ENCODE data around the gene MTHFR.

The MTHFR gene

DNA sequence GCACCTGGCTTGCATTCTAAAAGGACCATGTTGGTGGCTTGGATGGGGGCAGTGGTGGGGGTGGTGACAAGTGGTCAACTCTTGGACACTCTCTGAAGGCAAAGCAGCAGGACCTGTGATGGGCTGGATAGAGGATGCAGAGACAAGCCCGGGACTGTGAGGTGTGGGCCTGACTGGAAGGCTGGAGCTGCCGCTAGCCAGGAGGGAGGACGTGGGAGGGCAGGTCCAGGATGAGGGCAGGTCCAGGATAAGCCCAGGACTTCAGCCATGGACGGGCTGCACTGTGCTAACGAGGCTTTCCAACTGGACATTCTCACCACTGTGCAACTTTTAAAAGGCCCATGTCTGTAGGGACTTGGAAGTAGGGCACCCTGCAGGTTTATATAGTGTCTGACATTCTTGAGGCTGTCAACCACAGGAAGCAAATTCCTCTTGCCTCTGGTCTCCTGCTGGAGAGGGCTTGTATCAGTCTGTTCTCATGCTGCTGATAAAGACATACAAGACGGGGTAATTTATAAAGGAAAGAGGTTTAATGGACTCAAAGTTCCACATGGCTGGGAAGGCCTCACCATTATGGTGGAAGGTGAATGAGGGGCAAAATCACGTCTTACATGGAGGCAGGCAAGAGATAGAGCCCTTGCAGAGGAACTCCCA is 52.1 kb downstream of the MTHFR start:
- DNase-seq (ENCODE audit: low spot score): no peak

DNA sequence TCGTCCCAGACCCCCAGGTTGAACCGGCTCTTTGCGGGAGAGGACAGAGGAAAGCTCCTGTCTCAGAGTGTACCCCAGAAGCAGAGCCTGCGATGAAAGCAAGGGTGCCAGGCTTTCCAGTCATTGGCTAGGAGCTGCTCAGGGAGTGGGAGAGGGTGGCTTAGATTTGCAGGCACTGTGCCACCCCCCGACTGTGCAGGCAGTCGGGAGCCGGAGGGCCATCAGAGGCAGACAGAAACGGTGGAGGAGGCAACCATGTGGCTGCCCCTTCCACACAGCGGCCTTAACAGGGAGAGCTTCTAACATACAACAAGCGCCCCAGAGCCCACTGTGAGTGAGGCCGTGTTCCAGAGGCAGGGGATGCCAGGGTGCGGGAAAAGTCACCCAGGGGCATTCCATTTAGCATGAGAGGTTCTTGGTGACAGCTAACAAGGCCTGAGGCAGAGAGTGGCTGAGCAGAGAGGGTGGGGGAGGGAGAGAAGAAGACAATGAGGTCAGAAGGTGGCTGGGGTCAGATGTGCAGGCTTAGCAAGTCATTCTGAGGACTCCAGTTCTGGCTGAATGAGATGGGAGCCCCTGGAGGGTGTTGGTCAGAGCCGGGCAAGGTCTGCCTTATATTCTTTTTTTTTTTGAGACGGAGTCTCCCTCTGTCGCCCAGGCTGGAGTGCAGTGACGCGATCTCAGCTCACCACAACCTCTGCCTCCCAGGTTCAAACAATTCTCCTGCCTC is 53.2 kb downstream of the MTHFR start:
- no peak for DNase-seq (ENCODE audit: low spot score)

DNA sequence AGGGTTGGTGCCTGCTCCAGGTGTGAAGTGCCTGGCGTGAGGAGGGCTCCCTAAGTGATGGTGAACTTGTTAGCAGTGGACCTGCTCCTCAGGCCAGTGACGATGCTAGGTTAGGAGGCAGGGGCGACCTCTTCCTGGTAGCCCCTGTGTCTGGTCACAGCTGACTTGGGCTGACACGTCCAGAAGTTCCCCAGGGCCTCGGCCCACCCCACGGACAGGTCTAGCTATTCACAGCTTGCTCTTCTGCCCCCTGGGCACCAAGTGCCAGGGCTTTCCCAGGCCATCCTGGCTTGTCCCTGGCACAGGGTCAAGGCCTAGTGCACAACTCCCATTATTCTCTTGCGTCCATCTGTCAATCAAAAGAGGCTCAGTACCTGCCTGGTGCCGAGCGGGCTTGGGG is 54.7 kb downstream of the MTHFR start:
- DNase-seq (ENCODE audit: low spot score): no peak

DNA sequence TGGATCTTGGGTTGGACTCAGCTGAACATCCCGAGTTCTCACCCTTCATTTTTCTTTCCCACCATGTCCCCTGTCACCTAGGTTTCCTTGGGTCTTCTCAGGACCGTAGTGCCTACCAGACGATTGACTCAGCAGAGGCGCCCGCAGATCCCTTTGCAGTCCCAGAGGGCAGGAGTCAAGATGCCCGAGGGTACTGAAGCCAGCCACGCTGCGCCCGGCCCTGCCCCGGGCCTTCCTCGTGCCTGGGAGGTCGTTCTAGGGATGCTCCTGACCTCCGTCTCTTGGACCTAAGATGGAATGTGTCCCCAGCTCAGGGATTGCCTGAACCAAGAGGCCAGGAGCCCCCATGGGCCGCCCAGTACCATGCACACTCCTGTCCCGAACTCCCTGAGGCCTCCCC is 55.8 kb downstream of the MTHFR start:
- DNase-seq (ENCODE audit: low spot score): no peak

DNA sequence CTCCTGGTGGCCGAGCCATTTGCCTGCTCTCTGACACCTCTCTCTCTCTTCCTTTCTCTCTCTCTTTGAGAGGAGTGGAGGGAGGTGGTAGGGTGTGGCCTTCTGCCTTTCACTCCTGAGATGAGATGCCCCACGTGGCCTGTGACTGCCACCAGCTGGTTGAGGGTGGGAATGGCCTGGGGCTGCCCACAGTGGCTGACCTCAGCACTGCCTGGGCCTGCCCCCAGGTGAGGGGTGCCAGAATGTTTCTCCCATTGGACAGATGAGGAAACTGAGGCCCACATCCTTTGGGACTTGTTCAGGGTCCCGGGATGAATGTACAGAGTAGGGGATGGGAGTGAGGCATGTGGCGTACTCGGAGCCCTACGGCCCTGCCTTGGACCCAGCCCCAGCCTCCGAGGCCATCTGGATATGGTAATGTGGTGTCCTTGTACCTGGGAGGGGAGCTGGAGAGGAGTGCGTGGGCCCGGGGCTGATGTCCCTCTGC is 56.5 kb downstream of the MTHFR start:
- peak; percentile 45 for DNase-seq (ENCODE audit: low spot score)

DNA sequence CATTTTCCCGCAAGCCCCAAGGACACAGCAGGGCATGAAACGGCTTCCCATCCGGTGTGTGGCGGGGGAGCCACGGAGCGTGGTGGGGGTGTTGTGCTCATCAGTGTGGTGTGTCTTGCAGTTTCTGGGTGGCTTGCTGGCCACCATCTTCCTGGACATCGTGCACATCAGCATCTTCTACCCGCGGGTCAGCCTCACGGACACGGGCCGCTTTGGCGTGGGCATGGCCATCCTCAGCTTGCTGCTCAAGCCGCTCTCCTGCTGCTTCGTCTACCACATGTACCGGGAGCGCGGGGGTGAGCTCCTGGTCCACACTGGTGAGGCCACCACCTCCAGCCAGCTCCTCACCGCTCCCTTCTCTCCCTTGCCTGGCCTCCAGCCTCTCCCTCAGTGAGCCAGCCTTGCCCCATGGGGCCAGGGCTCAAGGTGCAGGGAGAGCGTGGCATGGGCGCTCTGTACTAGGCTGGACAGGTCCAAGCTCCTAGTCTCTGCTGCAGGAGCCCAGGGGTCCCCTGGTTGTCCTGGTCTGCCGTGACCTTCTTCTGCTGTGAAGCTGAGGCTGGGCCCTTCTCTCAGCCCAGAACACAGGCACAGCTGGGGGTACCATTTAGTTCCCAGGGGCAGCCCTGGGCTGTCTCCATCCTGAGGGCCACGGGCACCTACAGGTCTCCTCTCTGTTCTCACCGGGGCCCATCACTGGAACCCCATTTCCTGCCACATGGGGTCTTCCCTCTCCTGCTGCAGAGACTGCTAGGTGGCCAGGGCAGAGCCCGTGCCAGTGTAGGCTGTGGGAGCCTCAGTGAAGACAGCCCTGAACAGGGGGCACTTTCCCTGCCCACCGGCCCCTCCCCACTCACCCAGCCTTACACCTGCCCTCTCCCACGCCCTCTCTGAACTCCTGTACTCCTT is 57.2 kb downstream of the MTHFR start:
- no peak for DNase-seq (ENCODE audit: low spot score)

DNA sequence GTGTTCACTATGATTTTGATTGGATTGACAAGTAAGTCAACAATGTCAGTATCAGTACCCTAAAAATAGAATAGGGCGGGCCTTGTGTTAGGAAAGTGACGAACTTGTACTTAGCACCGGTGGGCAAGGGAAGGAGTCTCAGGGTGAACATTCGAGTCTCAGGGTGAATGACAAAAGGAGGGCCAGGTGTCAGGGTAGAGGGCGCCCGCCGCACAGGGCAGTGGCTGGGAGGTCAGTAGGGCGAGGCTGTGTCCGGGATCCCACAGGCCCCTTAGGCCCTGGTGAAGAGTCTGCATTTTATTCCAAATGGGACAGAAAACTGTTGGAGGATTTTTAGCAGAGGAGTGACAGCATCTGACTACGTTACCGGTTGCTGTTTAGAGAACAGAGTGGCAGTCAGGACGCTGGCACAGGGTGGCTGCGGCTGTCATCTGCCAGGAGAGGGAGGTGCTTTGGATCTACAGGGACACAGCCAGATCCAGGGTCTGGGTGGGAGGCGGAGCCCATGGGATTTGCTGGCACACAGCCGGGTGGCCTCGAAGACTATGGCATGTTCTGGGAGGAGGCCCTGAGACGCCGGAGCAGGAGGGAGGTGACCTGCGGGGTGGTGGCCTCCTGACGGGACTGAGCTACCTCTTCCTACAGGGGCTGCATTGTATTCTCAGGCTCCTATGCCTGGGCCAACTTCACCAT is 58.8 kb downstream of the MTHFR start:
- DNase-seq (ENCODE audit: low spot score): no peak

DNA sequence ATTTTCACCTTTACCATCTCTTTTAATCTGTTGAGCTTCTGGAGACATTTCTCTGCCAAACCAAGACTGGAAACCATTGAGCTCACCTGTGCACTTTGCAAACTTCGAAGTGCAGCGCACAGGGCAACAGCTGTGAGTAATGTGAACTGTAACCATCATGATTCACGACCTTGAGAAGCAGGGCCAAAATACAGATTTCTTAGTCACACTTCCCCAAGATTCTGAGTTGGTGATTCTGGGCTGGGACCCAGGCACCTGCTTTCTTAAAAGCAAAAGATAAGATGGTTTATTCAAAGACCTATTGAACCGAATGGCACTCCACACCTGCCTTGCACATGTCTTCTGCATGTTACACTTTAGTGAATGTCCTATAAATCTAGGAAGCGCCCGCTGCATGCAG is 59.7 kb downstream of the MTHFR start:
- DNase-seq (ENCODE audit: low spot score): no peak

DNA sequence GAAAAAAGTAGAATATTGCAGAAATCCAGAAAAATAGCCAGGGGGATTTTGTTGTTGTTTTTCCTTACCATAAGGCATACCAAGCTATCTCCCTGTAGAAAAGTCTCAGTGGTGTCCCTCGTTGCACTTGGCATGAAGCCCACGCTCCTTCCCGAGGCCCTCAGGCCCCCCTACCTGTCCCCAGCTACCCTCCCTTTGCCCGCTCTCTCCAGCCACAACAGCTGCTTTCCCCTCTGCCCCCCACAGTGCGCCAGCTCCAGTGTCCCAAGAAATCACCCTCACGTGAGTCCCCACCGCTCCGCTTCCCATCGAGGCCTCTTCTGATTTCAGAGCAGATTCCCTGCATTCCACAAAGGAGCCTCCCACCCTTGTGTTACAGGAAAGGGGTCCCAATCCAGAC is 61.5 kb downstream of the MTHFR start:
- no peak for DNase-seq (ENCODE audit: low spot score)

DNA sequence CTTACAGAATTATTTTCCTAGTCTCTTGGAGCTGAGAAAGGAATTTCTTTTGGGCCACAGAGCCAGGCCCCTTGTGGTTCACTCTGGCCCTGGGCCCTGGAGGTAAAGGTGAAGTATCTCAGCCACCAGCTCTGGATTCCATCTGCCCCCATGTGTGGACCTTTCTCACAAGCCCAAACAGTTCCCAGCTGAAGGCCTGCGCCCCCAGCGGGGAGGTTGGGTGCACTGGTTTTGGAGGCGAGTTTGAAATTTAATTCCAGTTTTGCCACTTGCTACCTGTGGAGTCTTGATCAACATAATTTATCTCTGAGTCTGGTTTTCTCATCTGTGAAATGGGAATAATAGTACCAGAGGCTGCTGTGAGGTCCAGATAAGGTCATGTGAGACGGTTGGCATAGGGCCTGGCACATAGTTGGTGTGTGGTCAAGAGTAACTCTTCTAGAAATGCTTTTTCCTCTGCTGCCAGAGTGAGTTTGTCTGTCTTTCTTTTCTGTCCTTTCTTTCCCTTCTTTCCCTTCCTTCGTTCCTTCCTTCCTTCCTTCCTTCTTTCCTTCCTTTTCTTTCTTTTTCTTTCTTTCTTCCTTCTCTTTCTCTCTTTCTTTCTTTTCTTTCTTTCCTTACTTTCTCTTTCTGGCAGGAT is 63.7 kb downstream of the MTHFR start:
- DNase-seq (ENCODE audit: low spot score): no peak

DNA sequence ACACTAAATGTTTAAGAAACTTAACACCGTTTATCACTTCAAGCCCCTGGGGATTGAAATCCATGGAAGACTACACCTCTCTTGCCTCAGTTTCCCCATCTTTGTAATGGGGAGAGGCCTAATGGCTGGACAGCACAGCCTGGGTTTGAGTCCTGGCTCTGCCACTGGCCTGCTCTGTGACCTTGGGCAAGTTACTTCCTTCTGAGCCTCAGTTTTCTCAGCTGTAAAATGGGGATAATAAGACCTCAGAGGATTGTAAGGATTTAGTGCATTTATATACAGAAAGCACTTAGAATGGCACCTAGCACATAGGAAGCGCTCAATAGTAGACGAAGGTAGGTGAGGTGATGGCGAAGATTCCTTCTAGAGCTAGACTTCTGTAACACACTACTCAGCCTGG is 64.3 kb downstream of the MTHFR start:
- DNase-seq (ENCODE audit: low spot score): no peak

DNA sequence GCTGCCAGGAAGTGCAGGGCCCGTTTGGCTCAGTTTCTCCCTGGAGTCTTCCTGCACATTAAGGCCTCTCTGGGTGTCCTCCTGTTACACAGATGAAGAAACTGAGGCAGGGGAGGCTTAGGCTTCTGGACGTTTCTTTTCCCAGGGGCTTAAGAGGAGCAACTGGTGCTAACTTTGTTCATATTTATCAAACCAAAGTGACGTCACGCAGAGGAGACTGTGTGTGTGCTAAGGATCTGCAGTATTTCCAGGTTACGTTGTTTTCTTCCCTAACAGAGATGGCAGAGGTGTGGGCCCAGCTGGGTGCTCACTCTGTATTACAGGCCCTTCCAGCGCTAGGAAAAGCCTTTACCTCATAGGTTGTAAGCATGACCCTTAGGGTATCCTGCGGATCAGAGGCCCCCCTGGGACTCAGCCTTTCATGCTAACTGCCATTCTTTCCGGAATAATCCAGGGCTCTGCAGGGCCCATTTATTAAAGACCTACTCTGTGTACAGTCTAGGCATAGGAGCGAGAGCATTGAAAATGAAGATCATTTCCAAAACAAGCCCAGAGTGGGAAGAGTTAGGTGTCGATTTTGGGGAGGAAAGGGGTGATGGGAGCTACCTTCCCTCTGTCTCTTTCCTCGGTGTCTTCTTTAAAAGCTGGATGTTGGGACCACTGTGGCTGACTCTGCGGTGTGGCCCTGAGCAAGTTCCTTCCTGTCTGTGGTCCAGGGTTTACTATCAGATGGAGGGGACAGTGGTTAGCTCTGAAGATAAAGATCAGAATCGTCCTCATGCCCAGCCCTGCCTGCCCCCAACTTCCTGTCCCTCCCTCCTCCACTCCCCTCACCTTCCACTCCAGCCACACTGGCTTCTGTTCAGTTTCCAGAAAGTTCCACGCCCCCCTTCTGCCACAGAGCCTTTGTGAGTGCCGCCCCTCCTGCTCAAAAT is 65.2 kb downstream of the MTHFR start:
- no peak for DNase-seq (ENCODE audit: low spot score)

DNA sequence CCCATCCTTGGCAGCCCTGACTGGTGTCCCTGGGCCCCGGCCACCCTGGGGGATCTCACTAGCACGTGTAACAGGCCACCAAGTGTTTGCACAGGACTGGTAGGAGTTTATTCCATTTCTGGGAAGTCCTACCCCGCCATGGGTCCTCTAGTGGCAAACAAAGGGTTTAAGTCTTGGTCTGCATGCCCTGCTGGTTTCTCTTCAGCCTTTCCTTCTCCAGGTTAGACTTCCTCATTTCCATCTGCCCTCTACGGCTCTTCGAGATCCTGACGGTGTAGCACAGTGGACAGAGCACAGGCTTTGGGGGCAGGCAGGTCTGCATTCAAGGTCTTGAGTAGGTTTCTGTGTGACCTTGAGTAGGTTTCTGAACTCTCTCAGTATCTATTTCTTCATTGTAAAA is 67.0 kb downstream of the MTHFR start:
- no peak for DNase-seq (ENCODE audit: low spot score)

DNA sequence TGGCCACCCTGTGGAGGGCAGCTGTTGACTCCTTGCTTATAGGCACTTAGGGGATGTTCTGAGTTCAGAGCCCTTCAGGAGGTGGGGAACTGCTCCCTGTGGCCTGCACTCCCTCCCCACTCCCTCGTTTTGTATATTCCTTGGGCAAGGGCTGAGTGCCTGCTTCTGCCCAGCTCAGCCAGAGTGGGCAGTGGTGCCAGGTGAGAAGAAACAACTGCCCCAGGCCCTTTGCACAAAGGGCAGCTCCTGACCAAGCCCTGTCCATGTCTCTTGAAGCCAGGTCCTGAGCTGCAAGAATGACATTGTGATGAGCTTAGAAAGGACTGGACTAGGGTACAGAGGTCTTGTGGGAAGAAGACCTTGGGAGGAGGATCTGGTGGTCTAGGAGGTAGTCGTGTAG is 67.7 kb downstream of the MTHFR start:
- no peak for DNase-seq (ENCODE audit: low spot score)

DNA sequence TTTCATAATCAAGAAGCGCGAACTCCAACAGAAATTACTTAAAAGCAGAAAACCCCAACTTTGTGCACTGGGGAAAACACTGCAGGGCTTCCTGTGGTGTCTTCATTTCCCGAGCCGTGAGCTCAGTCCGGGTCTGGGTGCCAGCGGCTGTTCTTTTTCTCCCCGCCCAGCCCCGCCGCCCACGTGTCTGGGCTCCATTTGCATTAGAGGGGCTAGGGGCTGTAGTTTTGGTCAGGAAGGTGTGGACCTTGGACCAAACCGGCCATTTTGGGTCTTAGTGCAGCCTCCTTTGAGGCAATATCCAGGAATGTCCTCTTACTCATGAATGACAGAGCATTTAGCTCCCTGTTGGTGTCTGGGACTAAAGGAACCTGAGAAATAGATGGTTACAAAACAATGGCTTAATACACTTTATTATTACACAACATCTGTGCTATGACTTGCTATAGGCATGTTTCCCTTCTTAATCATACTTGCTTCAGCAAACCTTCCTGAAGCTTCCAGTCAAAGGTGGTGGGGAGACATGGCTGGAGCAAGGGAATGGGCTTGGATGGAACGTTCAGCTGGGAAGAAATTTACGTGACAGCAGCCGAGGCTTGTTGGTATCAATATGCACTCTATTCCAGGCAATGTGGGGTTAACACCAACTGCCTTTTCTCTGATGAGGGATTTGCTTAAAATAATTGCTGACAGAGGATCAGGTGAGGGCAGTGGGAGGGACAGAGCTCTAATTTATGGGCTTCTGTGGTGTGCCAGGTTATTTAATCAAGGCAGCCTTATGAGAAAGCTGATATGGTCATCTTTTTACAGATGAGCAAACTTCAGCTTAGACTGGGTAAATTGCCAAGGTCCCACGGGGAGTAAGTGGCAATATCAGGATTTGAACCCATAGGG is 68.8 kb downstream of the MTHFR start:
- peak; percentile 47 for DNase-seq (ENCODE audit: low spot score)

DNA sequence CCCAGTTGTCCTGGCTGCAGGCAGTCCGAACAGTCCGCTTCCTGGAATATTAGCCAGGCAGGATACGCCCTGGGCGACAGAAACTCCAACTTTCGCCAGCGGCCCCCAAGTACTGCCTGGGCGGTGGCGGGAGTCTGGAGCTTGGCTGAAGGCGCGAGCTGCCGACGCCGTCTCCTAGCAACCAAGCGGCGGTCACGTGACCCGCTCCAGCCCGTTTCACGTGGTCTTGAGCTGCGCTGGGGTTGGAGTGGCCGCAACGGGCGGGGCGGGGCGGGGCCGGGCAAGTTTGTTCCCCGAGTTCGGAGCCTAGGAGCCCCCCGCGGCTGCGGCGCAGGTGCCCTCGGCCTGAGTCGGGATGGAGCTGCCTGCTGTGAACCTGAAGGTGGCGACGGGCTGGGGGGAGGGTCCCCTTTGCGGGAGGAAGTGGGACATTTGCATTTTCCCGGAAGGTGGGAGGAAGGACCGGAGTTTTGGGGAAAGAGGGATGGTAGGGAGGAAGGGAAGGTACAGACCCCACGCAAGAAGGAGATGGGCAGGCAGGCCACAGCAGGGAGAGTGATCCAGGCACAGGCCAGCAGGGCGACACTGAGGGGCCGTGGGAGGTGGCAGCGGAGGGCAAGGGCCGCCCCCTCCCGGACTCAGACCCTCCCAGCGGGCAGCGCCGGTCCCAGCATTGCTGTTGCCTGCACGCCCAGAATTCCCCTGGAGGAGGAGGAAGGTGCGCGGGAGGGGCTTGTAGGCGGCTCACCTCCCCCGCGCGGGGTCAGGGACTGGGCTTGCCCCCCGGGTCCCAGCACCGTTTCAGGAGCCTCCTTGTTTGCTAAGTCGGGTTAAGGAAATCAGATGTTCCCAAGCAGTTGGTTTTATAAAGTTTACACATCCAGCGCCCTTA is 69.7 kb downstream of the MTHFR start, which contains the start of gene AGTRAP:
Gene AGTRAP (plus strand): TSS at position 283 of the 892 bp plus-strand sequence. CDS start 73 bp downstream, at position 356.
- peak; percentile 92 for DNase-seq (ENCODE audit: low spot score)

Measured in HuH-7 (cell line).